OCI-M2 (cell line): ENCODE data around the gene CPNE2.

Source experiments
- DNase-seq: peaks from one replicate; lab custom pipeline; 2025; ENCODE audit not compliant: unreplicated experiment; lab: John Stamatoyannopoulos, UW

Gene CPNE2

DNA sequence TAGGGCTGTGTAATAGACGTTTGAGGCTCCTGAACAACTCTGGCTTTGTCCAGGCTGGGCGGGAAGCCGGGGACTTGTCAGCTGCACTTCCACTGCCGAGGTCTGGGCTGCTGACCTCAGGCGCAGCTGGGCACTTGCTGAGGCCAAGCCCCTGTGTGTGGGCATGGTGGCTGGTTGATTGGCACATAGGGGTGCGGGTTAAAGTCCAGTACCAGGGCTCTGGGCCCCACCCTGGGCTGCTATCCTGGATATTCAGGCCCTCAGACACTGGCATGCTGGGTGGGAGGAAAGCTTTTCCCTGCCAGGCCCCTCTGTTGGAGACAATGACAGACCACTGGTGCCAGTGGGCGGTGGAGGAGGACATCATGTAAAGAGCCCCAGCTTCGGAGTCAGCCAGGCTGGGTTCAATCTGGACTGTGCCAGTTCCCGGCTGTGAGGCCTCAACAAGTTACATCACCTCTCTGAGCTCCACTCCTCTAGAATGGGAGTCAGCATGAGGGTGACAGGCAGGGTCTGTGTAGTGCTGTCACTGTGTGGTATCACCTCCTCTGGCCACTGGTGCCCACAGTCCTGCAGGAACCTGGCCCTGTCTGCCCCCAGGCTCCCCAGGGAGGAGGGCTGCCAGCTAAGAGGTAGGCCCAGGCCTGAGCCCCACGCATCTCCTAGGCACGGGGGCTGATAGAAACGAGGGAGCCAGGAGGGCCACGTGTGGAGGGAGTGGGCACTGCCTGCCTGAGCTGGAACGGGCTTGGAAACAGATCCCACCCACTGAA is 51.0 kb downstream of the CPNE2 start:
- DNase-seq, result no peak

DNA sequence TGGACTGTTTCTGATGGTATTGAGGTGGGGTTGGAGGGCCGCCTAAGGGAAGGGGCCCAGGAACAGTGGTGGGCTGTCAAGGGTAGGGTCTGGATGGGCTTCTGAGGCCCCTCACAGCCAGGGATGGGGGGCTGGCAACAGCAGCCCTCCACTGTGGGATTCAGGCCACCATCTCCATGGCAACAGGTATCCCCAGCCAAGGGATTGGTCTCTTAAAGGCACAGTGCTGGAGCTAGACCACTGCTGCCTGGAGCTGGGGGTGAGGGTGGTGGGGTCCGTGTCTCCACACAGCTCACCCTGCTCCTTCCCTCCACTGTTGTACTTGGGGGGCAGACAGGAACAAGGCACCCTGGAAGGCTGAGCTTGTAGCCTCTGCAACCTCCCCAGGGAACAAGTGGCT is 51.6 kb downstream of the CPNE2 start:
- DNase-seq, result no peak

DNA sequence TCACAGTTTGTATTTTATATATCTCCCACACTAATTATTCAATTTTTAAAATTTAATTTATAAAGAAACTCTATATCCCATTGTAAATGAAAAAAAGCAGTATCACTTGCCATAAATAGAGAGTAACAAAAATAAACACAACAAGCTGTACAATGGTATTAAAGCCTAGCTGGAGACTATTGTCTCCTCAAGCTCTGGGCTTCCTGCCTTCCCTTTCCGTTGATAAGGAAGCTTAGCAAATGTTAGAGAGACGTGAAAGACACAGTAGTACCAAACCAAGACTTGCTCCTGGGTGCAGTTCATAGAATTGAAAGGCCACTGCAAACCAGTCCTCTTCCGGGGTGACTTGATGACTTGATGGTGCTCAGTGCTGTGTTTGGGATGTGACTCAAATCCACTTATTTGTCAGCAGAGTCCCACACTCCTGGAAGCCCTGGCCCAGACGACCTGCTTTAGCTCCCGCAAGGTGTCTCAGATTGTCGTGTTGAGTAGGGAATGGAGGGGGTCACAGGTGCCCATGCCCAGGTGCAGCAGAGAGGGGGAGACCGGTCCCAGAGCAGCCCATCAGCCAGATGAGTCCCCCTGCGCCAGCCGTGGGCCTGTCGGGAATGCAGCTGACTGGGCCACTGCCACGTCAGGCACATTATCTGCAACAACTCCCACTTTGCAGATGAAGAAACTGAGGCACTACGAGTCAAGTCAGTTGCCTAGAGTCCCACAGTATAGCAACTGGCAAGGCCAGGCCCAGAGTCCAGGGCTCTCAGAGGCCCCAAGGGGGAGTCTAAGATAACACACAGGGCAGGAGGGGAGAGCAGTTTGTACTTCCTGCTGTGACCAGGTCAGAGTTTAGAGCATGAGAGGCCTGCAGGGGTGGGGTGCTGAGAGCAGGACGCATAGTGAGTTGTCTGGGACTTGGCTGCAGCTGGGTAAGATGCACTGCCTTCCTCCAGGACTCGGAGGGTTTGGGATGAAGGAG is 53.0 kb downstream of the CPNE2 start:
- no peak for DNase-seq

DNA sequence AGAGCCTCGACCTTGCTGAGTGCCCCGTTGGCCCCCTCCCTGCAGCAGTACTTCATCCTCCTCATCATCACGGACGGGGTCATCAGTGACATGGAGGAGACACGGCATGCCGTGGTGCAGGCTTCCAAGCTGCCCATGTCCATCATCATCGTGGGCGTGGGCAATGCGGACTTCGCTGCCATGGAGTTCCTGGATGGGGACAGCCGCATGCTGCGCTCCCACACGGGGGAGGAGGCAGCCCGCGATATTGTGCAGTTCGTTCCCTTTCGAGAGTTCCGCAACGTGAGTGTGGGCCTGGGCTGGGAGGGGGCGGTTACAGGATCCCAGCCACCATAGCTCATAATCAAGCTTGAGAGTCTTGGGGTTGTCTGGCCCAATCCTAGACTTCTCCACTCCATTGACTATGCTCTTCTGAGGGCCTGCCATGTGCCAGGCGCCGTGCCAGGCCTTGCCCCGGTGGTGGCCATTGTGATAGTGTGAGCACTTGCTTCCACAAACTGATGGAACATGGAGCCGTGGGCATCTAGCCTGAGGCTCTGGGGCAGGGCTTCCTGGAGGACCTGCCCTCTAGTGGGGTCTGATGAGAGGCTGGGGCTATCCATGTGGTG is 53.8 kb downstream of the CPNE2 start:
- no peak for DNase-seq

DNA sequence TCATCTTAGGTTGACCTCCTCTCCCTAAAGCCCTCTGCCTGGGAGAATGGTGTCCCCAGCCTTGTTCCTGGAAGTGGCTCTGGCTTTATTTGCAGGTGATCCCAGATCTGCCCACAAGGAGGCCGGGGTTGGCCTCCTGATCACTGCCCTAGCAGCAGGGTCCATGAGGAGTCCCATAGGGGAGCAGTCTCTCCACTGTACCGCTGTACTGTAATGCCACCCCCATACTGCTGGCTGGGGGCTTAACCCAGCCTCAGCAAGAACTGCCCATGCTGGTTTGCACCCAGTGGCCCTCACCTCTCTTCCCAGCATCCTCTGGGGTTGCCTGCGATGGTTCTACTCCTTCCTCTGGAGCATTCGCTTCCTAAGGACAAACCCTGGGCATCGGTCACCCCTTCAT is 54.4 kb downstream of the CPNE2 start:
- no peak for DNase-seq

DNA sequence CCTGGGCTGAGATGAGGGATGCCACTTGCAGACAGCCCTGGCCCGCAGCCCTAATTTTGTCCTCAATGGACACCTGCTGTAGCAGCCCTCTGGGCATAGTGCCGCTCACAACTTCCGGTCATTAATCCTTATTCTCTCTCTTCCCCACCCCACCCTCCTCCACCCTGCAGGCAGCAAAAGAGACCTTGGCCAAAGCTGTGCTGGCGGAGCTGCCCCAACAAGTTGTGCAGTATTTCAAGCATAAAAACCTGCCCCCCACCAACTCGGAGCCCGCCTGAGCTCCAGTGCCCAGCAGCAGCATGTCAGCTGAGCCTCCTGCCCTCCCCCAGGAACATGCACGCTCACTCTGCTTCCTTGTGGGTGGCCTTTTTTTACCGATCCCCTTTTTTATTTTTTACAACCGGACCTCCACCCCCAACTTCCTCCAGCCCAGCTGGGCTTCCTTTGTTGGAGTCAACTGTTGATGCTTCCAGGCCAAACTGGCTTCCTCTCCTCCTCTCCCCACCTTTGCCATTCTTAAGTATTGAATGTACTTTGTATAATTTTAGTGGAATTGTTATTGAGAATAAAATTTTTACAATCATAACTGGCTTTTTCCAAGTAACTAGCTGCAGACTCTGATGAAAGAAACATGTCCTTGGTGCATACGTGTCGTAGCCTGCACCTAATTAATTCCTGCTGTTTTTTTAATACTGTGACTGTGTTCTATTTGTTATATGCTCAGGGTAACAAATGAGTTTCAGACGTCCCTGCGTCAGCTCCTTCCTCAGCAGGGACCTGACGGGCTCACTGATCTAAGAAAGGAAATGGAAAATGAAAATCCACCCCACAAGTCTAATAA is 55.2 kb downstream of the CPNE2 start:
- no peak for DNase-seq

DNA sequence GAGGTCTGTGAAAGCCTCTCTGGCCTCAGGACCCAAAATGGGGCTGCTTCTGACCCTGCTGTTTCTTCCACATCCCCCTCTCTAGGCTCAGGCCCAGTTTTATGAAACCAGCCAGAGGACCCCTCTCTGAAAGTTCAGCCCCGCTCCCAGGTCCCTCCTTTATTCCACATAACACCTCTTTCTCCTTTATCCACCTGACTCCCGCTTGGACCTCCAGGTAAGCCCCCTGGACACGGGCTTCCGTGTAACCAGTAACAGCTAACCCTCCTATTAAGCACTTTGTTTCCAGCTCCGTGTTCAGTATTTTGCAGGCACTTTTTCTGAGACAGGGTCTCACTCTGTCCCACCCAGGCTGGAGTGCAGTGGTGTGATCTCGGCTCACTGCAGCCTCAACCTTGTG is 56.1 kb downstream of the CPNE2 start:
- DNase-seq, result no peak

DNA sequence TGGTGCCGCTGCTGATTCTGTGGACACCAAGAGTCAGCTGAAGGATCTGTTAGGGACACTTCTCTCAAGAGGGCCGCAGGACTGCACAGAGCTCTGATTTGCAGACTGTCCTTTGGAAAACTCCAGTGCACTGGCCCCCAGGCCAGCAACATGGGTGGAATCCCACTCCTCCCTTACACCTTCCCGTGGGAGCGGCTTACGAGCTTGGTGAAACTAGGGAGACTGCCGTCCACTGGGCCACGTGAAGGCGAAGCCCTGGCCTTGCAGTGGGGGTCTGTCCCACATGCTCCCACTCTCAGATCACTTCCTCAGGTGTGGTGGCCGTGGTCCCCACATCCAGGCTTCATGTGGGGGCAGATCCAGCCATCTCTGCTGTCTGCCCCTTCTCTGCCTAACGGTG is 57.0 kb downstream of the CPNE2 start:
- no peak for DNase-seq

DNA sequence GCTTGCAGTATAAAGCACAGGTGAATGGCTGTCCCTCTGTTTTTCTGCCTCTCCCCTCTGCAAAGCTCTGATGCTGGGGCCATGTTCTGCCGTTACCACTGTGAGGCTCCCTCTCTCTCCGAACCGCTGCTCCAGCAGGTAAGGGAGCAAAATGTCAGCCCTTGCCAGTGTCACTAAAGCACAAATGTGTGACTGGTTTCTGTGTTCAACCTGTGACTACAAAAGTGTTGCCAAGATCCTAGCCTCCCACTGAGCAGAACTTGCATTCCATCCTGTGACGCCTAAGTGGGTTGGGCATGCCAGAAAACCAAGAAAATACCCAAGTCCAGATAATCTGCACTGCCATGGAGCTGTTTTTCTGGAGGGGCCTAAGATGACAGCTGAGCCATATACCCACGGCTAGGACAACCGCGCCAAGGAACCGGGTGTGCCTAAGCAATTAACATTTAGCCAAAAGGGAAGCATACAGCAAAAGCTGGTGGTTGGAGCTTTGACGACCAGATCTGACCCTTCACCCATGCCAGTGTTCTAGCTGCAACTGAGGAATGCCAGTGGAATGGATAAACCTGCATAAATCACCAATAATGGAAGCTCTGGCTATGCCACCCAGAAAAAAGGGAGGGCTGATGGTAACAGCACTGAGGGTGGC is 58.4 kb downstream of the CPNE2 start:
- DNase-seq, result no peak

DNA sequence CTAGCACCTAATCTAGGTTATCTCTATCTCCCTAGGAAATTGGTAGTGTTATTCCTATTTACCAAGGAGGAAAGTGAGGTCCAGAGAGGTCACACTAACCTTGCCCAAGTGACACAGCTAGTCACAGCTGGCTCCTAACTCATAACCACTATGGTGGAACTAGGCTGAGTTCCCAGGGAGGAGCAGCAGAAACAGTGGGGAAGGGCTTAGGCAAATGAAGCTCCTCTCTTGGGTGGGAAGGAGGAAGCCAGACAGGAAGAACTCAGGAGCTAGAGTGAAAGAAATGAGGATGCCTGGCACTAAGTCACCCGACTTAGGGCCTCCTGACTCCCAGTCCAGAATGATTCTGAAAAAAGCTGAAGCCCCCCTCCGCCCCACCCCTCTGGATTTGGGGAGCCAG is 59.0 kb downstream of the CPNE2 start:
- DNase-seq, result no peak

DNA sequence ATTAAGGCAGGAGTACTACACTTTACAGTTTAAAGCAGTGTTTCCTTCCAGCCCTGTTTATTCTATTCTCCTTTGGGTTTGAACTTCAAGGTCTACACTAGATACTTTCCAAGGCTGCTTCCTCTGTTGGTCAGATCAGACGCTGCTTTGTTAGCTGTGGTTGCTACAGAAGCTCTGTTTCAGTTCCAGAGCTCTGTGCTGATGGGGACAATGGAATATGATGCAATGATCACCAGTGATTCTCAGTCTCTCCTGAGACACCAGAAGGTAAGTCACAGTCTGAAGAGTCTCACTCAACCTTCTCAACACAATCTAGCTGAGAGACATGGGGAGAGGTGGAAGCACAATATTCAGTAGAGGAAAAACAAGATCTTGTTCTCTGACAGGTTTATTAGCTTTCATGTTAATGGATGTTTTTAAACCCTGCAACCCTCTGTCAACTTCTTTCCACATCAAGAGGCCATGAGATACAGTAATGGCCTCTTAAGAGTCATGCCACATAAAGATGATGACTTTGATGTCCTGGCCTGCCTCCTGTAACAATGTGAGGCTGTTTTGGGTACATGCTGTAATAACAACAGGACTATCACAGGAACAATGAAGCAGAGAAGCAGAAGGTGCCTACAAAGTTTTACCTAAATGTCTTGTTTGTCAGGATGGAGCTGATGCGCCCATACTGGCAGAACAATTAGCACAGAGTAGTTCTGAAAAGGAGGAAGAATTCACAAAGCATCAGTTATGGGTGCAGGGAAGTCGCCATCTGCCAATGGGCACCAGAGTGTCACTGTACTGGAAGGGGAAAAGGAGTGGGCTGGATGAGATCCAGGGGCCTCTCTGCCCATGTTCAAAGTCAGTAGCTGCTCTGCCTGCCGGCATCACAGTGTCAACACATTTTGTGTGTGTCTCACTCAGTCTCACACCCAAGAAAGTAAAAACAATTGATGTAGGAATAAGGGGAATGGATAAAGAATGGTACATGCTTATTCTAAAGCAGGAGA is 60.0 kb downstream of the CPNE2 start:
- DNase-seq, result no peak

DNA sequence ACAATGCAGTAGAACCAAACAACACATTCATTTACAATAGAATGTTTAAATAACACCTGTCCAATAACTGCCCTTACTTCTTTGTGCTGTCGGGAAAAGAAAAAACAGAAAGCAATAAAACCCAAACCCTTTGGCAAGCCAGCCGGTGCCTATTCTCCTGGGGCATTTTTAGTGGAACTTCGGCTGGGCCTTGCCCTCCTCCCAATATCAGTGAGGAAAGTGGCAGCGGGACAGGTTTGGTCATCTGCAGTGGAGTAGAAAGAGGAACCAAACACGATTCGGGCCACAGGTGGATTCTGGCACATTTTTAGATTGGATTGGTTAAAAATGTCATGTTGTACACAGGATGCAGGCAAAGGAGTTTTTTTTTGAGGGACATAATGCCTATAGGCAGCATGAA is 61.5 kb downstream of the CPNE2 start:
- DNase-seq, result no peak

DNA sequence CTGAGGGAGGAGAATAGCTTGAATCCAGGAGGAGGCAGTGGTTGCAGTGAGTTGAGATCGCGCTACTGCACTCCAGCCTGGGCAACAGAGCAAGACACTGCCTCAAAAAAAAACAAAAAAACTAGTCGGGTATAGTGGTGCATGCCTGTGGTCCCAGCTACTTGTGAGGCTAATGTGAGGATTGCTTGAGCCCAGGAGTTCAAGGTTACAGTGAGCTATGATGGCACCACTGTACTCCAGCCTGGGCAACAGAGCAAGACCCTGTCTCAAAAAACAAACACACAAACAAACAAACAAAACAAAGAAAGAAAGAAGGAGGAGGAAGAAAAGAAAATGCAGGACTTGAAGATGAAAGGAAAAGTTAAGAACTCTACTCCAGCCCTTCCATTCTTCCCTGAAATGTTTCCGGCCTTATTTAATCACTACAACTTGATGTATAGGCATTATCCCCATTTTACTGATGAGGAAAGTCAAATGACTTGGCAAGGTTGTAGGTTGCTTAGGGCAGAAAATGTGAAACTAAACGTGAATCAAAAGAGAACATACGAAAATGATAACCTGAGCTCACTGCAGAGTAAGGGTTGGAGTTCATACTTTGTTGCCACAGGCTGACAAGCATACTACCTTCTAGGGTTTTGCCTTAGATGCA is 63.4 kb downstream of the CPNE2 start:
- DNase-seq, result no peak

DNA sequence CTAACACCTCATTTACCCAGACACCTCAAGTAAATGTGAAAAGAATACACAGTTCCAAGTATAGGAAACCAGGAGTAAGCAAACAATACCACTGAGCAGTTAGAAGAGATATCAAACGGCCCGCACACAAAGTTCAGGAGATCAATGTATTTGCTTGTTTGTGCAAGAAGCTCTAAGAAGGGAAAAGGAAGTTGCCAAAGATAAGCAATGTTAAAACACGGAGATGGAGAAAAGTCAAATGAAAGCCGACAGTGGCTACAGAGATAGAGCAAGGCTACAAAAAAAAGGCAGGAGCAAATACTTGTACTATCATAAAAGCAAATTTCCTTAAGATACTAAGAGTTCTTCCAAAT is 63.9 kb downstream of the CPNE2 start:
- DNase-seq, result no peak

DNA sequence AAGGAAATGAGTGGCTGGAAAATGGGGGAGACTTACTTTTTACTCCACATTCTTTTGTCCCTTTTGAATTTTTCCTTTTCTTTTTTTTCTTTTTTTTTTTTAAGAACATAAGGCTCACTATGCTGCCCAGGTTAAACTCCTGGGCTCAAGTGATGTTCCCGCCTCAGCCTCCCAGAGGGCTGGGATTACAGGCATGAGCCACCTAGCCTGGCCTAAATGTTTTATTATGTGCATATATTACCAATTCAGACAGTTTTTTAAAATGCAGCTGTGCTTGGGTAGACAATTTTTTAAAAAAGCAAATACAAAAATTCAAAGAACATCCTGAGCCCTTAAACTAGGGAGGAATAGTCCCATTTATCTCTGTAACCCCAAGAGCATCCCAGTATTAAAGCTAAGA is 65.2 kb downstream of the CPNE2 start:
- no peak for DNase-seq

DNA sequence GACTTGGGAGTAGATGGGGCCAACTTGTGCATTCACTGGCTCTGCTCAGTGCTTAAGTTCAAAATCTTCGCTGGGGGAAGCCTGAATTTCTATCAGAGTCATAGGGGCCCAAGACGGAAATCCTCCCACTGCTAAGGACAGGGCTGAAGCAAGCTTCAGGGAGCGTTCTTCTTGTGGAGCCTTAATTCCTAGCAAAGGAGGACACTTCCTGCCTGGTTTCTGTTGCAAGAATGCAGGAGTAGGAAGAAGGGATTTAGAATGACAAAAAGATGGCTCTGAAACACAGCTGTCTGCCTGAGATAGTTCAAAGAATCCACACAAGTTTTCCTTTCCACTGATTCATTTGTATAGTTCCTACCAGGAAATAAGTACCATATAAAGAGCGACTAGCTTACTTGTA is 67.1 kb downstream of the CPNE2 start:
- DNase-seq, result no peak

DNA sequence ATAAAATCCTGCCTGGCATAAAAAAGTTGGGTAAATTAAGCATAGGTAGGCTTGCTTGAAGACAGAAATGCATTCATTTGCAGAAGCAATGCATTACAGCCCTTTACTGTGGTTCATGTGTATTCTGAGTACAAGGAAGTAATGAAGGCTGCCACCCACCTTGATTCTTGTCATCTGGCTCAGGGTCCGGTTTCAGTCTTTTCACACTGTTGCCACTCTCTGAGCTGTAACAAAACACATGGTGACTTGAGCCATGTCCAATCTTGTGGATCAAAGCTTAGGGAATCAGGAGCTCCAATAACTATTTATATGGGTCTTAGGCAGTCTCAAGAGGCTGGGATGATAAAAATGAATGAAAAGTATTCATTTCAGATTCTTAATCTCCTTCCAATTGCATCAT is 71.5 kb downstream of the CPNE2 start:
- no peak for DNase-seq

DNA sequence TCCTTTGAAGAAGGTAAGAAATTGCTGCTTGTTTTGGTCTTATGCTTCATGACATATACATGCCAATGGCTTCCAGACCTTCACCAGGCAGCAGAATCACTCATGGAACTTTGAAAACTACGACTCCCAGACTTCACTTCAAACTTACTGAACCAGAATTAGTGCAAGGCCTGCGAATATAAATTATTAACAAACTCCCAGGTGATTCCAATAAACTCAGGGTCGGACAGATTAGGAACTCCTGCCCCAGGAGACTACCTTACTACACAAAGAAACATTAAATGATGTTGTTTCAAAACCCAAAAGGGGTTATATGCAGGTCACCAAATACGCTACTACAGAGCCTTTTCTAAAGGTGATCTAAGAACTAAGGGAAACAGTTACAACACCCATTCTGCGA is 73.1 kb downstream of the CPNE2 start:
- no peak for DNase-seq

DNA sequence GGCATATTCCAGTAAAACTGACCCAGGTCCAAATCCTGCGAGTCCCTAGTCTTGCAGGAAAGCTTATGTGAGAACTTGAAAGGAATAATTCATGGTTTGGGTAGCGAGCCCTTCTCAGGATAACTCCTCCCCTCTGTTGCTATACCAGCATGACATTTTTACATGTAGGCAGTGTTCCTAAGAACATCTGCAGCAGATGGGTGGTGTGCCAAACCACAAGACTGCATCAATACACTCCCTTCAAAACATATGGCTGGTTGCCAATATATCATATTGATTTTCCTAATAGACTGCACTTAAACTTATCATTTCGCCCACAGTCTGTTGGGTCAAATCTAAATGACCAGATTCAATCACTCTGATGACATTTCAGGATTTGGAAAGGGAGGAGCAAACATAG is 73.6 kb downstream of the CPNE2 start:
- DNase-seq, result no peak
